ENCODE measurements around the gene ARSB.

Gene ARSB

GRCh38 chr5:79025054-79025472 is 40.0 kb upstream of the ARSB start:
- ChIA-PET POLR2A (interaction anchor here (0.6 to 0.8 kb wide), 2 partner anchors 44 to 662 kb away, joined by 3 read pairs; no protein-coding TSS in a partner anchor), CTCF (interaction anchor here (0.6 to 7.9 kb wide), 88 partner anchors 9 to 1237 kb away, joined by 3 to 648 read pairs (median 5); partner anchors contain the start of genes BHMT, BHMT2, DMGDH and JMY)
- TF ChIP-seq, protein P1, sequence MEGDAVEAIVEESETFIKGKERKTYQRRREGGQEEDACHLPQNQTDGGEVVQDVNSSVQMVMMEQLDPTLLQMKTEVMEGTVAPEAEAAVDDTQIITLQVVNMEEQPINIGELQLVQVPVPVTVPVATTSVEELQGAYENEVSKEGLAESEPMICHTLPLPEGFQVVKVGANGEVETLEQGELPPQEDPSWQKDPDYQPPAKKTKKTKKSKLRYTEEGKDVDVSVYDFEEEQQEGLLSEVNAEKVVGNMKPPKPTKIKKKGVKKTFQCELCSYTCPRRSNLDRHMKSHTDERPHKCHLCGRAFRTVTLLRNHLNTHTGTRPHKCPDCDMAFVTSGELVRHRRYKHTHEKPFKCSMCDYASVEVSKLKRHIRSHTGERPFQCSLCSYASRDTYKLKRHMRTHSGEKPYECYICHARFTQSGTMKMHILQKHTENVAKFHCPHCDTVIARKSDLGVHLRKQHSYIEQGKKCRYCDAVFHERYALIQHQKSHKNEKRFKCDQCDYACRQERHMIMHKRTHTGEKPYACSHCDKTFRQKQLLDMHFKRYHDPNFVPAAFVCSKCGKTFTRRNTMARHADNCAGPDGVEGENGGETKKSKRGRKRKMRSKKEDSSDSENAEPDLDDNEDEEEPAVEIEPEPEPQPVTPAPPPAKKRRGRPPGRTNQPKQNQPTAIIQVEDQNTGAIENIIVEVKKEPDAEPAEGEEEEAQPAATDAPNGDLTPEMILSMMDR (IDR thresholded peaks at IDR 0.05; ENCODE audit: insufficient read depth, low read length, missing control alignments), result peak; percentile 69
- peak overlapping the region; percentile 47 for H3K4me3 ChIP-seq (ENCODE audit: low read depth, low read length)
- peak; percentile 10 for DNase-seq (ENCODE audit: low read depth, low spot score)

DNA sequence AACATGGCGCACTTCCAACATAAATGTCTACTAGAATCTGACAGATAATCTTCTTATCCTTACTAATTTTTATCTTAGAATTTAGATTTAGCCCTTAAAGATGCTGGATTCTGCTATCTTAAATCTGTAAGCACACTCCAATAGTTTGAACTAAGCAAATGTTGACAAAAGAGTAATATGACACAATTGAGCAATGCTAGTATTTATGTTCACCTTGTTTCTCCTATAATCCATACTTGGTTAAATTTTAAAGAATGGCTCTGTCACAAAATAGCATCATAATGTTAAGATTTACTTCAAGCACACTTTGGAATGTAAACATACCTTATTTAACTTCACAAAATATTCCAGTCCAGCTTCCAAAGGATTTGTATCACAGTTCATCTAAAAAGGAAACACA is 38.8 kb upstream of the ARSB start:
- ChIA-PET CTCF (interaction anchor here (0.6 to 7.9 kb wide), 49 partner anchors 8 to 1238 kb away, joined by 3 to 648 read pairs (median 8); partner anchors contain the start of genes ARSB, BHMT, BHMT2 and DMGDH), POLR2A (no interaction called here)
- DNase-seq (ENCODE audit: low read depth, low spot score), result no peak
- no peak overlapping the region for H3K4me3 ChIP-seq (ENCODE audit: low read depth, low read length)
- TF ChIP-seq, protein P1 (IDR thresholded peaks at IDR 0.05; ENCODE audit: insufficient read depth, low read length, missing control alignments), result no peak

DNA sequence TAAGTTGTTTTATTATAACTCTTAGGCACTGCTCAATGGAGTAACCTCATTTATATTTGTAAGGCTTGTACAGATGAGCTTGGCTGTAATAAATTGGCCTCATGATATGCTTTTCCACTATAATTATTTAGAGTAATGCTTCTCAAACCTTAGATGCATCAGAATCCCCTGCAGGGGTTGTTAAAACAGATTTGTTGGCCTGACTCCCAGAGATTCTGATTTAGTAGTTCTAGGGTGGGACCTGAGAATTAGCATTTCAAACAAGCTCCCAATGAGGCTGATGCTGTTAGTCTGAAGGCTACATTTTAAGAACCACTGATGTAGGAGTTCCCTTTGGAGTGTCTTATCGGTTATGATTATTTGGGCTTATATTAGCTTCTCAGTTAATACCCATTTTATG is 38.2 kb upstream of the ARSB start:
- TF ChIP-seq, protein P1 (IDR thresholded peaks at IDR 0.05; ENCODE audit: insufficient read depth, low read length, missing control alignments), result no peak
- DNase-seq (ENCODE audit: low read depth, low spot score), result no peak

GRCh38 chr5:79022771-79023170 is 37.7 kb upstream of the ARSB start:
- H3K4me3 ChIP-seq (ENCODE audit: low read depth, low read length), result no peak overlapping the region
- ChIA-PET CTCF (interaction anchor here (1.0 to 7.9 kb wide), 23 partner anchors 12 to 1061 kb away, joined by 3 to 648 read pairs (median 16); partner anchors contain the start of genes ARSB, BHMT2, DMGDH and JMY), POLR2A (no interaction called here)

More for the DNA sequence above, 38.2 kb upstream of the ARSB start:
- ChIA-PET CTCF (interaction anchor here (0.6 to 7.9 kb wide), 20 partner anchors 11 to 1060 kb away, joined by 3 to 648 read pairs (median 24); partner anchors contain the start of genes ARSB, BHMT2, DMGDH and JMY), POLR2A (no interaction called here)
- no peak overlapping the region for H3K4me3 ChIP-seq (ENCODE audit: low read depth, low read length)

DNA sequence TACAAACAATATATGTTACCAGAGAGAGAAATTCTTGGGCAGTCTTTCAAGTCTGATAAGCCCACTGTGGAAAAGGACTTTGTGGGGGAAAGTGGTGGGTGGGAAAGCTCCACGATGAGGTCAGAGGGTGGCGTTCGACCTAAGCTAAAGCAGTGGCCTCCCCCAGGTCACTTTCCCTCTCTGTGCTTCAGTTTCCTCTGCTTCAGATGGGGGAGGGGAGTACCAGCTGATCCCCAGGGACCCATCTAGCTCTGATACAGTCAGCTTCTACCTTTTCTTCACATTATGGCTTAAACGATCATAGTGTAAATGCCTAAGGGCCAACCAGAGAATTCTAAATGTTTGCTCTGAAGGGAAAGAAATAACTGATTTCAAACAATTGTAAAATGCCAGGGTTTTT is 36.6 kb upstream of the ARSB start:
- no peak for DNase-seq (ENCODE audit: low read depth, low spot score)
- POLR2A ChIA-PET, result interaction anchor here (1.3 to 1.6 kb wide), 2 partner anchors 11 to 37 kb away, joined by 7 to 16 read pairs; partner anchors contain the start of gene ARSB

More at GRCh38 chr5:79022771-79023170, 37.7 kb upstream of the ARSB start:
- DNase-seq (ENCODE audit: low read depth, low spot score), result no peak
- TF ChIP-seq, protein P1 (IDR thresholded peaks at IDR 0.05; ENCODE audit: insufficient read depth, low read length, missing control alignments), result no peak

More for the DNA sequence above, 36.6 kb upstream of the ARSB start:
- H3K4me3 ChIP-seq (ENCODE audit: low read depth, low read length), result no peak overlapping the region
- TF ChIP-seq, protein P1 (IDR thresholded peaks at IDR 0.05; ENCODE audit: insufficient read depth, low read length, missing control alignments), result no peak
- CTCF ChIA-PET, result interaction anchor here (0.9 to 7.9 kb wide), 36 partner anchors 8 to 1061 kb away, joined by 3 to 648 read pairs (median 5); partner anchors contain the start of genes ARSB, BHMT2 and DMGDH

Data from AG04449 (cell line).